Stimulated activated naive CD4-positive, alpha-beta T cell treated with Interleukin-2 at 50 U/mL for 16 hours (primary cell): ENCODE results near the gene CHGA.

ENCODE experiments used
- DNase-seq: peaks from one replicate; lab custom pipeline; 2025; lab: John Stamatoyannopoulos, UW

The CHGA gene, protein sequence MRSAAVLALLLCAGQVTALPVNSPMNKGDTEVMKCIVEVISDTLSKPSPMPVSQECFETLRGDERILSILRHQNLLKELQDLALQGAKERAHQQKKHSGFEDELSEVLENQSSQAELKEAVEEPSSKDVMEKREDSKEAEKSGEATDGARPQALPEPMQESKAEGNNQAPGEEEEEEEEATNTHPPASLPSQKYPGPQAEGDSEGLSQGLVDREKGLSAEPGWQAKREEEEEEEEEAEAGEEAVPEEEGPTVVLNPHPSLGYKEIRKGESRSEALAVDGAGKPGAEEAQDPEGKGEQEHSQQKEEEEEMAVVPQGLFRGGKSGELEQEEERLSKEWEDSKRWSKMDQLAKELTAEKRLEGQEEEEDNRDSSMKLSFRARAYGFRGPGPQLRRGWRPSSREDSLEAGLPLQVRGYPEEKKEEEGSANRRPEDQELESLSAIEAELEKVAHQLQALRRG

DNA sequence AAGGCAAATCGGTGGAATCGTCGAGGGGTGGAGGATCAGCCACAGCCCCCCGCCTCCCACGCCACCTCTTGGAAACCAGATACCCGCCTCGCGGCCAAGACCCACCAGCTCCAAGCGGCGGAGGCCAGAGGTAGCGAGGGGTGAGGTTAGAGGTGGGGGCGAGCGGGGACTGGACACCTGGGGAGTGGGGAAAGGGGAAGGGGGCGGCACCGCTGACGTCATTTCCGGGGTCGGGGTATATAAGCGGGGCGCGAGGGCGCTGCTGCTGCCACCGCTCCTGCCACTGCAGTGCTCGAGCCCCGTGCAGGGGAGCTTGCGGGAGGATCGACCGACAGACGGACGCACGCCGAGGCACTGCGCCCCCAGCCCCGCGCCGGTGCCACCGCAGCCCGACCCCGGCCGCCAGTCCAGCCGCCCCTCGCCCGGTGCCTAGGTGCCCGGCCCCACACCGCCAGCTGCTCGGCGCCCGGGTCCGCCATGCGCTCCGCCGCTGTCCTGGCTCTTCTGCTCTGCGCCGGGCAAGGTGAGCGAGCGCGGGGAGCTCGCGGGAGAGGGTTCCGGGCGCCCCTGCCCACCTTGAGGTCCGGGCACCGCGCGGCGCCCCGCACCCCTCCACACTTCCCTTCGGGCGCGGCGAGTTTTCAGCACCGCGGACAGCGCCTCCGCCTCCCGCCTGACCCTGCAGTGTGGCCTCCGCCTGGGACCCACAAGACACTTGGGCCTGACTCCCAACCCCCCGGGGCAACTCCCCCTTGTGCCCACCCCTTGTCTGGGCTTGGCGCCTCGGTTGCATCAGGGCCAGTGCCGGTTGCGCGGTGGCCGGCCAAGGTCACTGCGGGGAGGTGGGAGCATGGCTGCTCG, at the start of gene CHGA:
Gene CHGA (plus strand): TSS at position 268 of the 861 bp plus-strand sequence. CDS start 210 bp downstream, at position 478.
- DNase-seq, result peak; percentile 5

DNA sequence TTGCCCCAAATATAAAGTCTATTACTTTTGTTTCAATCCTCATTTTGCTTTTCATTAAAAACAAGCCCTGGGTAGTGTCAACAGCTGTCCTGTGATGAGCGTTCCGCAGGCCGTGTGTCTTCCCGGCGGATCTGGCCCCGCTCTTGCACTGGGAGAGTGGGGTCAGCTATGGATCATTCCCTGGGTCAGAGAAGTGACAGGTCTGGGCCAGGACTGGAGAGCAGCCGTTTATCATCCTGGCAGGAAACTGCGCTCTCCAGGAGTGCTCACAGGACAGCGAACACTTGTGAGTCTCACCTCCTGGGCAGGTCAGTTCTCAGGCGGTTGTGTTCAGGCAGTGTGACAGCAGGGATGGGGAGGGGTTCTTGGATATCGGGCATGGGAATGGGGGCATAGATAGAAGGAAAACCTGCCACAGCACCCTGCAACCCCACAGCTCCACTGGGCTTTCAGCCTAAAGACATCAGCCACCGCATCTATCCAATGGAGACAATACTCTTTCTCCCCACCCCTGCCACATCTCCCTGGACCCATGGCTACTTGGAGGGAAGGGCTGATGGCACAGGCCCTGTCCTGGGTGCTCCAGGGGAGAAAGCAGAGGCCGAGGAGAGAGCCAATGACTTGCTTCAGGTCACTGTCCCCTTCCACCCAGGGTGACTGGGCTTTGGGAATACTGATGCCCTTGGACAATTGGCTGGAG, 47.8 kb upstream of the CHGA start:
- no peak for DNase-seq

DNA sequence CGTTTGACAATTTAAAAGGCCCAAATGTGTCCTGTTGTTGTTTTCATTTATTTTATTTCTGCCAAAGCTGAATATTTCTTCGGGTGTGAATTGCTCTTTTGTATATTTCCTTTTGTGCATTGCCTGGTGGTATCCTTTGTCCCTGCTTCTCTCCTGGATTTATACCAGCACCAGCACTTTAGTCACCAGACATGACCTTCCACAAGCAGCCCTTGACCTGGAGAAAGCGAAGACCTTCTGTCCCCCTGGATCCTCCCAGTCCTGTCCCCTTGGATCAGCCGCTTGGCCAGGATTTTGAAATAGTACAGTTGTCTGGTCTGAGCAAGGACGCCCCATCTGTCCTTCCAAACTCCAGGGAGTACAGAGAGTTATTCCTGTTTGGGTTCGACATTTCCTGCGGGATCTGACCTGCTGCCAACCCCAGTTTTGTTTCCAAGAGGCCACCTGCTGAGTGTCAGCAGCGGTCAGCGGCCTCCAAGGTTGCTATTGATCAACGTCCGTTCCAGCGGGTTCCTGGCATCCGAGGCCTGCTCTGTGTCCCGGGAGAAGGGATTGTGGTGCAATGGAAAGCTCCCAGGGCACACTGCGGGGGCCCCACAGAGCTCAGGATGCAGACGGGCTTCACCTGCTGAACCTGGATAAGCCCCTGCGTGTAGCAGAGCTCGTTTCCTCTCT, 45.1 kb upstream of the CHGA start:
- DNase-seq, result no peak

DNA sequence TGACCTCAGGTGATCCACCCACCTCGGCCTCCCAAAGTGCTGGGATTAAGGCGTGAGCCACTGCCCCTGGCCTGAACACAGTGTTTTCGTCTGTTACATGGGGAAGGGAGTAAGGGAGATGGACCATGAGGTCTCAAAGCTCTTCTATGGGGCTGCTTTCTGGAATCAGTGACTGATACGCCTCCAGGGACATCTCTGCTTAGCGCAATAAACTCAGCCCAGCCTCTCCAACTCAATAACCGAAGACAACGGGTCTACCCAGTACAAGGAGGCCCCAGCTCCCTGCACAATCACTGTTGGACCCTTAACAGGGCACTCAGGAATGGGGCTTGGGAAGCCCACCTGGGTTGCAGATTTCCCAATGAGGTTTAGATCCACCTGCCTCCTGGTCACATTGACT, 42.6 kb upstream of the CHGA start:
- no peak for DNase-seq

DNA sequence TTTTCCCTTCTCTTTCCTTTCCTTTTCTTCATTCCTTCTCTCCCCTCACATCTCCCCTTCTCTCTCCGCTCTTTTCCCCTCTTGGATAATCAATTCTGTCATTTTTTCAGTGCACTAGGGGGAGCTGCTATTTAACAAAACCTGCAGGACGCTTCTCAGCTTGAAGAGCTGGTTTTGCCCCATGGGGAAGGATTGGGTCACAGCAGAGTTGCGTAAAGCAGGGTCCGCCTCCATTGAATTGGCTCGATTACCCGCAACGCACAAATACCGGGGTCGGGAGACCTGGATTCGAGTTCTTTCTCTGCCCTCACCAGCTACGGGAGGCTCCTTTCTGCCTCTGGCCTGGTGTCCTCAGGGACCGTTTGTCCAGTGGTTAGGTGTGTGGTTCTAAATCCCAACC, 42.1 kb upstream of the CHGA start:
- no peak for DNase-seq

DNA sequence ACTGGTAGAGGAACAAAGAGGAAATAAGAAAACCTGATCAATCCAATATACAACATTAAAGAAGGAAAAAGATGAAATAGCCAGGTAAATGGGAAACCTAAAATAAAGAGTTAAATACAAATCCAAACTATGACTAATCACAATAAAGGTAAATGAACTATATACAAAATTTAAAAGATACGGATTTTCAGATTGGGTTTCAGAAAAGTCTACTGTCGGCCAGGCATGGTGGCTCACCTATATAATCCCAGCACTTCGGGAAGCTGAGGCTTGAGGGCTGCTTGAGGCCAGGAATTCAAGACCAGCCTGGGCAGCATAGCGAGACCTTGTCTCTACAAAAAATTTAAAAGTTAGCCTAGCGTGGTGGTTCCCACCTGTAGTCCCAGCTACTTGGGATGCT, 39.9 kb upstream of the CHGA start:
- DNase-seq, result no peak

DNA sequence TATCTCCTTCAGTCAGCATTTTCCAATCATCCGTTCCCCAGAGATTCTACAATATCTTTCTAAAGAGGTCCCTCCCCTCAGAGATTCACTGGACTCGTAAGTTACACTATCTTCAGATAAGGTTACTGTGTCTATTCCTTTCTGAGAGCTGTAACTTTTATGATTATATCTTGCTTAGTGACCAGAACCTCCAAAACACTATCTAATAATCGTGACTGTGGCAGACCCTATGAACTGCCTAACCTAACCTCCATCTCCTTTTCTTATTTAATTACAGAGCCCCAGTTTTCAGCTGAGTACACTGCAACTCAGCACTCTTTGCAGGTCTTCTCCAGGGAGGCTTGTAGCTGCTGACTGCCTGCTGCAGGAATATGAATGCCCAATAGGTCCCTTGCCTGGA, 38.5 kb upstream of the CHGA start:
- no peak for DNase-seq

DNA sequence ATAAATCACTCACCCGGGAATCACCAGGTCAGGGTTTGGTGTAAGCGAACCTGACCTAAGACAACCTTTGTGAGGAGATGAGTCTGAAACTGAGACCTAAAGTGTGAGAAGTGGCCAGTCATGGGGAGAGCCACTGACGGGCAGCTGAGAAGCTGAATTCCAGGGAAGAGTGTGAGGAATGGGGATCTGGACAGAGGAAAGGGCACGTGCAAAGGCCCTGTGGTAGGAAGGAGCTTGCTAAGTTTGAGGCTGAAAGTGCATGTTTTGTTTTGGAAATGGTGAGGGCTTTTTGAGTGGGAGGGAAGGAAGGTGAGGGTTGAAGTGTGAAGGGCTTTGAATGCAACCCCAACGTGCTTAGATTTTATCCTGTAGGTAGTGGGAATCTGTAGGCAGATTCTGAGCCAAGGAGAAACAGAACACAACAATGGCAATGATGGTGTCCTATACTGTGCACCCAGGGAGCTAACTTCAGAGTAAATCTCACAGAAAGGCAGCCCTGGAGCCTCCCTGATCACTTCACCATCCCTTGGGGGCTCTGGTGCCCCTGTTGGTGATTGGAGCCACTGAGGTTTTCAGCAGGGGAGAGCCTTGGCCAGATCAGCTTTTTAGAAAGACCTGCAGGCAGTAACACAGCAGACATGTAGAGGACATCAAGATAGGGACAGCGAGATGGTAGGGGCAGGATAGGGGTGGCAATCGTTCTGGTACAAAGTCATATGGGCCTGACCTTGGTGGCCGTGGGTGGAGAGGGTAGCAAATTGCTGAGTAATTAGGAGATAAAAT, 37.5 kb upstream of the CHGA start:
- DNase-seq, result no peak

DNA sequence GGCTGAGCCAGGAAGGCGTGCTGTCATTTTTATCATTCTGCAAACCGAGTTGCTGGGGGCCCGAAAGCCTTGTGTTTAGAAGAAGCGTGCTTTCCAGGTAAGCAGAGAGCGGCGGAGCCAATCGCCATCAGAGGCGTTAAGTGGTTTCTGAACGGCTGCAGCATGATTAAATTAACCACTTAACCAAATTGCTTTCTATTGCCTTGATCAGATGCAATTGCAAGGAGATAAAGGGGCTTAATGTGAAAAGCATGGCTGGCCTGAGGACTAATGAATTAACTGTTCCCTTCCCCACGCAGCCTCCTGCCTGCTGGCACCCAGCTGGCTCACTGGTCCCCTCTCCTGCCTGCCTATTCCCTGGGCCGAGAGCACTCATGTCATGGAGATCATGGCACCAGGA, 36.6 kb upstream of the CHGA start:
- DNase-seq, result no peak

DNA sequence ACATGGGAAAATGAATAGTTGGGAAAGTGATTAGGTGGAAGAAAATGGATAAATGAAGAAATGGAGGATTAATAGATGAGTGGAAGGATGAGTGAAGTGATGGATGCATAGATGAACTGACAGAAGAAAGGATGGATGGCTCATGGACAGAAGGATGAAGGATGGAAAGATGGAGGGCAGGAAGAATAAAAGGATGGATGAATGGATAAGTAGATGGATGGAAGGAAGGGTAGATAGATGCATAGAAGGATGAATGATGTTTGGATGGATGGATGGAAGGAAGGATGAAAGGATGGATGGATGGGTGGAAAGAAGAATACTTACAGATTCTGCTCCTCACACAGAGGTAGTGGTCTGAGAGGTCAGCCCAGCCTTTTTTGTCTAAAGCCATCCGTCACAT, 35.8 kb upstream of the CHGA start:
- DNase-seq, result no peak

DNA sequence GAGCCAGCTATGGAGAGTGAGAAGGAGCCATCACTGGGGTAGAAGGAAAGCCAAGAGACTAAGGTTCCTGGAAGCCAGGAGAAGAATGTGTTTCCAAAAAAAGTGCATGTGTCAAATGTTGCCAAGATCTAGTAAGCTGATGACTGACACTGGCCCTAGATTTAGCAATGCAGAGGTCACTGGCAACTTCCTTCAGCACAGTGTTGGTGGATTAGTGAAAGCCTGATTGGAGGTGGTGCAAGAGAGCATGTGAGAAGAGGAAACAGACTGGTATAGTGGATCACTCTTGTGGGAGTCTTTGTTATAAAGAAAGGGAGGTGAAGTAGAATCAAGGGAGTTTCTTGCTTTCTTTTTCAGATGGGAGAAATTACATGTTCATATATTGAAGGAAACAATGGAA, 34.1 kb upstream of the CHGA start:
- no peak for DNase-seq

DNA sequence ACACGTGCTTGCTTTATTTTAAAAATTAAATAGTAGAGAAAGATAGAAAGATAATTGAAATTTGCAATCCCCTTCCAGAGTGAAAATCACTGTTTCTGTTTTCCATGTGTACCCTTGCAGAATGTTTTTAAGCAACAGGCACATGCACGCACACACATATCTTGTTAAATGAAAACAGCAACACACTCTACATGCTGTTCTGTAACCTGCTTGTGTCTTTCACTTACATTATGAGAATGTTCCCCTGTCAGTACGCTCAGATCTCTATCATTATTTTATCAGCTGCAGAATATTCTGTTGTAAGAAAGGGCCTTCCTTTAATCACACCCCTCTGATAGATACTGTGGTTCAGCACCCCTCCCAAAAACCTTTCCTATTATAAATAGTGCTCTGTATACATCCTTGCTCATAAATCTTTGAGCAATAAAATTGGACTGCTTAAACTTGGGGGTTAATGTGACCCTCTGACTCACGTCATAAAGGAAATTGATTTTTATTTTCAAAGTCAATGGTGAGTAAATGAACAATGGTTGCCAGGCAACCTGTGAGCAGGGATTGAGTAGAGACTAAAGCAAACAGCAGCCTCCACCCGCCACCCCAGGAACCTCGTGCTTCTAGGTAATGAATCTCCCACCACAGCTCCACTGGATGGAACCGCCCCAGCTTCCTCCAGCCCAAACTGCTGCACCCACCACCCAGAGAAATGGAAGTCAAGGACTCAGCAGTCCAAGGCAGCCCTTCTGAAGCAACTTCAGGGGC, 31.9 kb upstream of the CHGA start:
- no peak for DNase-seq

DNA sequence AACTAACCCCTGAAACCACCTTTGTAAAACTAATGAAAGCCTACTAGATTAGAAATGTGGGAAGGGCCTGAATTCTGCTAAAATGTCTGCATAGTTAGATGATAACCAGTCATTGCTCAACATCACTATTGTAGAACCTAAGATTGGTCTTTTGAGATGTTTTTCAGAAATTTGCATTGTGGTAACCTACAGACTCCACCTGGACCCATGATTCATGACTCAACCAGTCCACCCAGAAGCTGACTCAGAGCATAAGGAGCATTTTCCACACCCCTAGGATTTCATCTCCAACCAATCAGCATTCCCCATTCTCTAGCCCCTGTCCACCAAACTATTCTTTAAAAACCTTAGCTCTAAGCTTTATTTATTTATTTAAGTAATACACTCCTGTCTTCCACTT, 30.4 kb upstream of the CHGA start:
- no peak for DNase-seq

DNA sequence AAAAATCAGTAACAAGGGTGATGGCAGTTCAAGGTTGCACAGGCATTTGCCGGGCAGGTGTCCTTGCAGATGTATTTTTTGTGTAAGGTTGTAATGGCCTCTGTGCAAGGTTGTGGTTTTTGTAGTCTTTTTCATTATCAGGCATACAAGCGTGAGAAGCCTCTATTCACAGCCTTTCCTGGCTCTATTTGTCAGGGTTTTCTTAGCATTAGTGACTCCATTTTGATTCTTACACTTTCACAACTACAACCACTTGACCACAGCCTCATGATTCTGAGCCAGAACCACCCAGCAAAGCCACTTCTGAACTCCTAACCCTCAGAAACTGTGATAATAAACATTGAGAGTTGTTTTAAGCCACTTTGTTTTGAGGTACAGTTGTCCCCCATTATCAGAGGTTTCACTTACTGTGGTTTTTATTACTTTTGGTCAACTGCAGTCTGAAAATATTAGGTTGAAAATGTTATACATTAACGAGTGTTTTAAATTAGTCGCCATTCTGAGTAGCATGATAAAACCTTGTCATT, 27.5 kb upstream of the CHGA start:
- no peak for DNase-seq

DNA sequence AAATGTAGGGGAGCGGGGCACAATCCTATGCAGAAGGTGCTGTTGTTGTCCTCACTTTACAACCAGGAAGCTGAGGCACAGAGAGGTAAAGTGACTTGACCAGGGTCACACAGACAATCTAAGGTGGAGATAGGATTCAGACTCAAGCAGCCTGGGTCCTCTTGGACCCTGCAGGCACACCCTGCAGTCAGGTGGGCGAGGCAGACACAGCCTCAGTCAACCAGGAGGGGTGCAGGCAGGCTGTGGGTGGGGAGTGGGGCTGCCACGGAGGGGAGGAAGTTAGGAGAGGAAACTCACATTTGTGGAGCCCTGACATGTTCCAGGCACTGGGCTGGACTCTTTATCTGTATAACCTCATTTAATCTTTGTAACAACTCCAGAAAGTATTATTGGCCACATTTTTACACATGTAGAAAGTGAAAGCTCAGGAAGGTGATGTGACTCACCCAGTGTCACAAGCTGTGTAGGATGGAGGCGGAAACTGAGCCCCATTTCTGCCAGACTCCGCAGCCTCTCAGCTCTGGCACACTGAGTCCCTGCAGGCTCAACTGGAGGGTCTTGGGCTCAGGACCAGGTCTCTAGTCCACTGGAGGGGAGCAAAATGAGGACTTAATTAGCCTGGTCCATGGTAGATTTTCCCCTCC, 24.9 kb upstream of the CHGA start:
- DNase-seq, result peak; percentile 19

DNA sequence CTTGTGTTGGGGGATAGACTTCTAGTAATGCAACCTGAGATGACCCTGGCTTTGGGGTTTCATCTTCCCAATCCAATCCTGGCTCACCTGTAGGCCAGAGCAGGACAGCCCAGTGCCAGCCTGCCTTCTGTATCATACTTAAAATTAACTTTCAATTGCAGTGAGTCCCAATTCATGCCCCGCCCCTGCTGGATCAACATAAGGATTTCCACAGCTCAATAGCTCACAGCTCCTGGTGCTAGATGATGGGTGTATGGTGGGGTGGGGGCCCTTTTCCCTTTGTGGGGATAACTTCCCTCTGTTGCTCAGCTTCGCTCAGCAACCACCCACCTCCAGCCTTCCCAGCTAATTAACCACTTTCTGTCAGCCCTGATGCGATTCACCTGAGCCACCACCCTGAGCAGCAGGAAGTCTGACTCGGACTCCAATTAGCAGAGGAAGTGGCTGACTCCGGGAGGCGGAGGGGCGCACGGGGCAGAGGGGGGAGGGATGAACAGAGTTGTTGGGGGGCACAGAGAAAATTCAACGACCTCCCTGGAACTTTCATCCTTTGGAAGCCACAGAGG, 24.3 kb upstream of the CHGA start:
- DNase-seq, result no peak

DNA sequence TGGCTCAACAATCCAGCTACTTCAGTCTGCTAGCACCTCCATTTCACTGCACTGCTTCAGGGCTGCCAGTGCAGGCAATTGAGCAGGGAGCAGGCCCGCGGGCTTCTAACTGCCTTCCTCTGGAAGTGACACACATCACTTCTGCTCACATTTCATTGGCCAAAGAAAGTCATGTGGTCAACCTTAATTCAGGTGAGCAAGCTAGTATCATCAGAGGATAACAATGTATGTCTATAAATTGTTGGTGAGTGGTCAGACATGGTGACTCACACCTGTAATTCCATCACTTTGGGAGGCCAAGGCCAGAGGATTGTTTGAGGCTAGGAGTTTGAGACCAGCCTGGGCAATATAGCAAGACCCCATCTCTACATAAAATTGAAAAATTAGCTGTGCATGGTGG, 22.3 kb upstream of the CHGA start:
- DNase-seq, result no peak

DNA sequence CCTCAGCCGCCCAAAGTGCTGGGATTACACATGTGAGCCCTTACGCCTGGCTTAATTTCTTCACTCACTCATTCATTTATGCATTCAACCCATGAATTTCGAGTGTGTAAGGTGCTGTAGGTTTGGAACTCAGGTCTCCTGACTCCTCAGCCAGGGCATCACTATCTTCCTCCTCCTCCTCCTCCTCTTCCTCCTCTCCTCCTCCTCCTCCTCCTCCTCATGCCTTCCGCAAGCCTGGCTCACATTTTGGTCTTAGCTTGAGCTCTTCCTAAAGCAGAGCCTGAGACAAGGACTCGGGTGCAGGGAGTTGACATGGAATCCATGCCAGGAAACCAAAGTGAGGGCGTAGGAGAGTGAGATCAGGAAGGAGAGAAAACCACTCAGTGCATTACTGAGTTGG, 20.8 kb upstream of the CHGA start:
- no peak for DNase-seq

DNA sequence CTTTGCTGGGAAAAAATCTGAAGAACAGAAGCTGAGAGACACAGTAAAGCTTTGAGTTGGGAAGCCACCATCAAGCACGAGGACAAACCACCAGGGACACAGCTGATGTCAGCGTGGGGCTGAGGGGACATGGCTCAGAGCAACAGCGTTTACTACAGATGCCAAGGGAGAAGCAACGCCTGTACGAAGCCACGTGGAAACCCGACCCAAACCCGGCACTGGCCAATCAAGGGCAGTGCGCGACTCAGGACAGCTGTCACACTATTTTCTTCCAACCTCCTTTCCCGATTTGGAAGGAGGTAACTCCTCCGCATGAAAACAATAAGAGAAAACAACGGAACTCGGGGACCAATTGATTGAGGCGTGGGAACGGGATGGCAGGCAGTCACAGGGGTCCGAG, 20.2 kb upstream of the CHGA start:
- no peak for DNase-seq
